Neural cell (in vitro differentiated cells): Measurements from ENCODE around the gene PDE4D. TPM values are rescaled to one million over a fixed set of nuclear protein-coding genes. Genes with fewer than 3 reads are reported as not detected.

Experiments used
- H2AFZ ChIP-seq: fragments of 200-600, 300-800 bp; sonication (generic), shearing (Covaris generic); 2 replicates; pipeline ENCODE4 v1.6.0; 2014; ENCODE audit warnings: low read depth, mild to moderate bottlenecking, antibody characterized with exemption, low read length, moderate library complexity
- H3F3A ChIP-seq: fragments of 200-600 bp; shearing (Covaris generic); 2 replicates; pipeline ENCODE4 v1.6.1; 2016; ENCODE audit warnings: mild to moderate bottlenecking, moderate library complexity, mixed read lengths, antibody characterized with exemption, low read length; ENCODE audit not compliant: insufficient read depth, poor library complexity, severe bottlenecking
- H3K27ac ChIP-seq: fragments of 200-600, 300-800 bp; sonication (generic), shearing (Covaris generic); 2 replicates; pipeline ENCODE4 v1.5.1; 2014; ENCODE audit warnings: mild to moderate bottlenecking, low read length, moderate library complexity
- H3K27me3 ChIP-seq: fragments of 300-800, 200-600 bp; sonication (generic), shearing (Covaris generic); 2 replicates; pipeline ENCODE4 v1.6.0; 2014; ENCODE audit warnings: mild to moderate bottlenecking, low read depth, low read length, moderate library complexity; ENCODE audit not compliant: insufficient read depth
- H3K36me3 ChIP-seq: fragments of 300-800, 200-600 bp; sonication (generic), shearing (Covaris generic); 2 replicates; pipeline ENCODE4 v1.5.1; 2014; ENCODE audit warnings: mild to moderate bottlenecking, antibody characterized with exemption, low read length, moderate library complexity; ENCODE audit not compliant: insufficient read depth
- H3K4me2 ChIP-seq: fragments of 300-800, 200-600 bp; sonication (generic), shearing (Covaris generic); 2 replicates; pipeline ENCODE4 v1.6.0; 2014; ENCODE audit warnings: mild to moderate bottlenecking, low read length
- H3K4me3 ChIP-seq: fragments of 300-800, 200-600 bp; sonication (generic), shearing (Covaris generic); 2 replicates; pipeline ENCODE4 v1.5.1; 2014; ENCODE audit warnings: mild to moderate bottlenecking, low read length, moderate library complexity
- H3K79me2 ChIP-seq: fragments of 200-600 bp; shearing (Covaris generic); replicated peaks from 2 replicates; pipeline ENCODE4 v1.6.0; 2014; ENCODE audit warnings: mild to moderate bottlenecking, low read length, moderate library complexity; ENCODE audit not compliant: insufficient read depth
- H3K9ac ChIP-seq: fragments of 300-800, 200-600 bp; sonication (generic), shearing (Covaris generic); 2 replicates; pipeline ENCODE4 v1.6.1; 2016; ENCODE audit warnings: mild to moderate bottlenecking, low read length, mixed read lengths
- H3K9me2 ChIP-seq: fragments of 200-600 bp; shearing (Covaris generic); 2 replicates; pipeline ENCODE4 v1.6.1; 2016; ENCODE audit warnings: mild to moderate bottlenecking, low read length, mixed read lengths; ENCODE audit not compliant: insufficient read depth
- H3K9me3 ChIP-seq: fragments of 200-600, 300-800 bp; sonication (generic), shearing (Covaris generic); 2 replicates; pipeline ENCODE4 v1.6.1; 2016; ENCODE audit warnings: mild to moderate bottlenecking, mixed run types, low read length, moderate library complexity, mixed read lengths
- H4K20me1 ChIP-seq: fragments of 200-600 bp; shearing (Covaris generic); 2 replicates; pipeline ENCODE4 v1.6.1; 2016; ENCODE audit warnings: mild to moderate bottlenecking, mixed run types; ENCODE audit not compliant: insufficient read depth
- CTCF ChIP-seq: fragments of 450-650 bp; IDR thresholded peaks from 2 replicates; pipeline ENCODE4 v1.5.1; 2014; ENCODE audit warnings: antibody characterized with exemption, mild to moderate bottlenecking, moderate library complexity; ENCODE audit not compliant: poor library complexity, severe bottlenecking
- RAD21 ChIP-seq: fragments of 450-650 bp; conservative IDR thresholded peaks from 2 replicates; pipeline ENCODE4 v1.6.1; 2014; ENCODE audit warnings: antibody characterized with exemption, mild to moderate bottlenecking, moderate library complexity
- REST ChIP-seq: IDR thresholded peaks from 2 replicates; pipeline ENCODE4 v1.6.1; 2012; ENCODE audit warnings: borderline replicate concordance
- SMC3 ChIP-seq: fragments of 450-650 bp; conservative IDR thresholded peaks from 2 replicates; pipeline ENCODE4 v1.6.1; 2014; ENCODE audit warnings: antibody characterized with exemption, mild to moderate bottlenecking, moderate library complexity; ENCODE audit not compliant: poor library complexity
- polyA plus RNA-seq: library from polyadenylated mRNA; depleted of rRNA; stranded (reverse); fragments of >200 nt; gene quantifications from 2 replicates; pipeline ENCODE4 v1.2.3, GENCODE V29; 2014

Gene PDE4D
- polyA plus RNA-seq, 1 donor from 2014 or later: 42.8 TPM

- Histone ChIP-seq H3K9me3 (no peaks in the 10 kb centered on the region), H3K79me2 (no peaks in the 10 kb centered on the region), H3F3A (no peaks in the 10 kb centered on the region), H3K27me3 (no peaks in the 10 kb centered on the region), H3K9me2 (no peaks in the 10 kb centered on the region), H3K27ac (peak overlapping the region; percentile 99), H3K9ac (peak overlapping the region; percentile 85), H4K20me1 (no peaks in the 10 kb centered on the region), H3K36me3 (no peaks in the 10 kb centered on the region), H2AFZ (no peak overlapping the region), H3K4me2 (peak overlapping the region; percentile 81), H3K4me3 (no peak overlapping the region)
- TF ChIP-seq RAD21 (no peak), CTCF (no peak)
These were observed 767.4 kb downstream of the PDE4D start for GRCh38 chr5:59126016-59126707.

GRCh38 chr5:59125011-59125961, 768.2 kb downstream of the PDE4D start:
- Histone ChIP-seq H3K9ac (peak overlapping the region; percentile 85), H2AFZ (no peak overlapping the region)
- TF ChIP-seq SMC3 (no peak), REST (peak; percentile 18)

More at GRCh38 chr5:59125011-59125961, 768.2 kb downstream of the PDE4D start:
- H3K27me3 ChIP-seq: no peaks in the 10 kb centered on the region
- H3K9me3 ChIP-seq: no peaks in the 10 kb centered on the region
- H3F3A ChIP-seq: no peaks in the 10 kb centered on the region
- no peaks in the 10 kb centered on the region for H3K36me3 ChIP-seq
- peak overlapping the region; percentile 99 for H3K27ac ChIP-seq
- no peaks in the 10 kb centered on the region for H3K79me2 ChIP-seq
- H3K4me2 ChIP-seq: no peak overlapping the region
- H4K20me1 ChIP-seq: no peaks in the 10 kb centered on the region
- H3K9me2 ChIP-seq: no peaks in the 10 kb centered on the region
- H3K4me3 ChIP-seq: no peak overlapping the region
